HEK293 (cell line): Measurements from ENCODE around the gene PABPC4L.
"Not testable (repeated sequence)": the region's sequence is repeated elsewhere in the genome, so short reads cannot be mapped to it uniquely, and the experiment has no call there.

ENCODE experiments used
- CTCF ChIP-seq: fragments of 450-650 bp; formaldehyde crosslinking; IDR thresholded peaks from 2 replicates; pipeline ENCODE4 v1.5.1; 2016; ENCODE audit warnings: missing biosample characterization, missing genetic modification characterization
- REPIN1 ChIP-seq: fragments of 450-650 bp; formaldehyde crosslinking; IDR thresholded peaks from 2 replicates; pipeline ENCODE4 v1.5.1; 2017; ENCODE audit warnings: missing biosample characterization, missing genetic modification characterization, low read depth
- SP7 ChIP-seq: fragments of 450-650 bp; formaldehyde crosslinking; IDR thresholded peaks from 2 replicates; pipeline ENCODE4 v1.5.1; 2016; ENCODE audit warnings: missing biosample characterization, missing genetic modification characterization
- ZBTB8A ChIP-seq: fragments of 450-650 bp; formaldehyde crosslinking; IDR thresholded peaks from 2 replicates; pipeline ENCODE4 v1.5.1; 2016; ENCODE audit warnings: missing biosample characterization, missing genetic modification characterization
- ZNF10 ChIP-seq: fragments of 450-650 bp; formaldehyde crosslinking; IDR thresholded peaks from 2 replicates; pipeline ENCODE4 v1.5.1; 2017; ENCODE audit warnings: missing biosample characterization, missing genetic modification characterization
- ZNF140 ChIP-seq: fragments of 450-650 bp; formaldehyde crosslinking; IDR thresholded peaks from 2 replicates; pipeline ENCODE4 v1.5.1; 2016; ENCODE audit warnings: missing biosample characterization, missing genetic modification characterization
- ZNF146 ChIP-seq: fragments of 450-650 bp; formaldehyde crosslinking; IDR thresholded peaks from 2 replicates; pipeline ENCODE4 v1.5.1; 2016; ENCODE audit warnings: missing biosample characterization, missing genetic modification characterization
- ZNF362 ChIP-seq: fragments of 450-650 bp; formaldehyde crosslinking; IDR thresholded peaks from 2 replicates; pipeline ENCODE4 v1.5.1; 2016; ENCODE audit warnings: missing biosample characterization, missing genetic modification characterization

GRCh38 chr4:134207955-134208354 lies 6.4 kb upstream of the PABPC4L start:
- TF ChIP-seq ZNF362 (tag by site-specific recombination); ZNF146 (tag by site-specific recombination); REPIN1 (tag by site-specific recombination); SP7 (tag by site-specific recombination); CTCF (tag by site-specific recombination); ZNF10; ZBTB8A (tag by site-specific recombination); ZNF140 (tag by site-specific recombination): not testable (repeated sequence)
